ENCODE data around the gene ZFR2. TPM values are rescaled to one million over a fixed set of nuclear protein-coding genes. Genes with fewer than 3 reads are reported as not detected.
"Not testable (repeated sequence)": the region's sequence is repeated elsewhere in the genome, so short reads cannot be mapped to it uniquely, and the experiment has no call there.

Gene ZFR2
- total RNA-seq, 1 experiment from 2014 or later, result not detected

- Mint-ChIP-seq H3K4me1 (ENCODE audit: low read depth, unreplicated experiment) (no peaks in the 10 kb centered on the region), H3K36me3 (ENCODE audit: insufficient read depth, unreplicated experiment) (no peaks in the 10 kb centered on the region), H3K27me3 (ENCODE audit: unreplicated experiment) (peaks cover 19% of the 10 kb centered on the region), H3K4me3 (ENCODE audit: low read depth, unreplicated experiment) (no peak overlapping the region), H3K27ac (ENCODE audit: unreplicated experiment) (no peak overlapping the region), H3K9me3 (ENCODE audit: low read depth, unreplicated experiment) (no peaks in the 10 kb centered on the region)
- BruUV-seq (replicated peaks), result no TSS peak
- peak; percentile 4 for DNase-seq
- intact Hi-C loops (cut with micrococcal nuclease; ENCODE audit: unreplicated experiment), result no loop called here
- CTCF ChIA-PET, result interaction anchor here (1.0 to 1.2 kb wide), 2 partner anchors 31 to 169 kb away, joined by 3 to 4 read pairs; no protein-coding TSS in a partner anchor
- no peak for TF ChIP-seq CTCF (IDR thresholded peaks at IDR 0.05; ENCODE audit: unreplicated experiment)
These were observed 50.4 kb downstream of the ZFR2 start for GRCh38 chr19:3818466-3818865.

GRCh38 chr19:3817761-3818160, 51.1 kb downstream of the ZFR2 start:
- intact Hi-C loops (cut with micrococcal nuclease; ENCODE audit: unreplicated experiment), result no loop called here
- Mint-ChIP-seq H3K4me1 (ENCODE audit: low read depth, unreplicated experiment) (no peaks in the 10 kb centered on the region), H3K27me3 (ENCODE audit: unreplicated experiment) (peaks cover 13% of the 10 kb centered on the region), H3K36me3 (ENCODE audit: insufficient read depth, unreplicated experiment) (no peaks in the 10 kb centered on the region), H3K27ac (ENCODE audit: unreplicated experiment) (no peak overlapping the region), H3K4me3 (ENCODE audit: low read depth, unreplicated experiment) (no peak overlapping the region), H3K9me3 (ENCODE audit: low read depth, unreplicated experiment) (no peaks in the 10 kb centered on the region)
- DNase-seq, result no peak
- CTCF ChIA-PET, result interaction anchor here (0.7 to 1.2 kb wide), 2 partner anchors 170 to 225 kb away, joined by 4 read pairs; no protein-coding TSS in a partner anchor
- TF ChIP-seq CTCF (IDR thresholded peaks at IDR 0.05; ENCODE audit: unreplicated experiment), result no peak
- no TSS peak for BruUV-seq (replicated peaks)

DNA sequence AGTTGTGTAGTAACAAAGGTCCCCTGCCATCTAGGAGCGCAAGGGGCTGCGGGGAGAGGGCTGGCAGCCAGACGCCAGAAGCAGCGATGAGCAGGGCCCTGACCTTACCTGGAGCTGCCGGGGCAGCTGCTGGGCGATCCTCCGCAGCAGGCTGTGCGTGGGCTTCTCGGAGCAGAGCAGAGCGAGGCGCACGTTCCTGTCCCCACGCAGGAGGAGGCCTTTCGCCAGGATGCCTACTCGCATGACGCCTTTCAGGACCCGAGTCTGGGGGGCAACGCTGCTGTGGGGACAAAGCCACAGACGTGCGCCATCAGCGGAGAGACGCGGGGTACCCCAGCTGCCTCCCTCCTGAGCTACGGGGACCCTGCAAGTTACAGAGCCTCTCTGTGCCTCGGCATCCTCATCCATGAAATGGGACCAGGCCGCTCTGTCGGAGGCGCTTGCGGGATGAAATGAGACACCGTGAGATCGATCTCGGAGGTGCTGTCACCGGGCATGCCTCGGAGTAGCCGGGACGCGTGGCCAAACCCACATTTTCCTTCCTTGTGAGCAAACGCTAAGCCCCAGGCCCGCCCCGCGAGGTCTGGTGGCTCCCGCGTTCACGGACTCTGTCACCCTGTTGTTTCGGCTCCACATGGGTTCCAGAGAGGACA, 52.1 kb downstream of the ZFR2 start:
- Mint-ChIP-seq H3K4me1 (ENCODE audit: low read depth, unreplicated experiment) (no peaks in the 10 kb centered on the region), H3K36me3 (ENCODE audit: insufficient read depth, unreplicated experiment) (no peaks in the 10 kb centered on the region), H3K27ac (ENCODE audit: unreplicated experiment) (no peak overlapping the region), H3K27me3 (ENCODE audit: unreplicated experiment) (peaks cover 13% of the 10 kb centered on the region), H3K9me3 (ENCODE audit: low read depth, unreplicated experiment) (no peaks in the 10 kb centered on the region), H3K4me3 (ENCODE audit: low read depth, unreplicated experiment) (no peak overlapping the region)
- CTCF ChIA-PET, result no interaction called here
- intact Hi-C loops (cut with micrococcal nuclease; ENCODE audit: unreplicated experiment), result no loop called here
- no peak for TF ChIP-seq CTCF (IDR thresholded peaks at IDR 0.05; ENCODE audit: unreplicated experiment)
- no peak for DNase-seq
- no TSS peak for BruUV-seq (replicated peaks)

GRCh38 chr19:3816148-3816547, 52.7 kb downstream of the ZFR2 start:
- intact Hi-C loops (cut with micrococcal nuclease; ENCODE audit: unreplicated experiment); BruUV-seq (replicated peaks); H3K36me3 Mint-ChIP-seq (ENCODE audit: insufficient read depth, unreplicated experiment); H3K27ac Mint-ChIP-seq (ENCODE audit: unreplicated experiment); DNase-seq; H3K4me1 Mint-ChIP-seq (ENCODE audit: low read depth, unreplicated experiment); CTCF ChIA-PET; H3K4me3 Mint-ChIP-seq (ENCODE audit: low read depth, unreplicated experiment); H3K9me3 Mint-ChIP-seq (ENCODE audit: low read depth, unreplicated experiment): not testable (repeated sequence)
- H3K27me3 Mint-ChIP-seq (ENCODE audit: unreplicated experiment), result peaks cover 13% of the 10 kb centered on the region

GRCh38 chr19:3814648-3815047, 54.2 kb downstream of the ZFR2 start:
- H3K27me3 Mint-ChIP-seq (ENCODE audit: unreplicated experiment), result peaks cover 13% of the 10 kb centered on the region
- no peaks in the 10 kb centered on the region for H3K36me3 Mint-ChIP-seq (ENCODE audit: insufficient read depth, unreplicated experiment)
- no peaks in the 10 kb centered on the region for H3K4me1 Mint-ChIP-seq (ENCODE audit: low read depth, unreplicated experiment)
- H3K27ac Mint-ChIP-seq (ENCODE audit: unreplicated experiment), result no peak overlapping the region
- H3K9me3 Mint-ChIP-seq (ENCODE audit: low read depth, unreplicated experiment), result no peaks in the 10 kb centered on the region
- TF ChIP-seq CTCF (IDR thresholded peaks at IDR 0.05; ENCODE audit: unreplicated experiment), result no peak
- intact Hi-C loops (cut with micrococcal nuclease; ENCODE audit: unreplicated experiment), result no loop called here
- CTCF ChIA-PET, result no interaction called here
- BruUV-seq (replicated peaks), result no TSS peak
- DNase-seq, result no peak
- H3K4me3 Mint-ChIP-seq (ENCODE audit: low read depth, unreplicated experiment), result no peak overlapping the region

All from Calu3 (cell line).